ENCODE results near the gene IMPACT.

IMPACT gene, protein sequence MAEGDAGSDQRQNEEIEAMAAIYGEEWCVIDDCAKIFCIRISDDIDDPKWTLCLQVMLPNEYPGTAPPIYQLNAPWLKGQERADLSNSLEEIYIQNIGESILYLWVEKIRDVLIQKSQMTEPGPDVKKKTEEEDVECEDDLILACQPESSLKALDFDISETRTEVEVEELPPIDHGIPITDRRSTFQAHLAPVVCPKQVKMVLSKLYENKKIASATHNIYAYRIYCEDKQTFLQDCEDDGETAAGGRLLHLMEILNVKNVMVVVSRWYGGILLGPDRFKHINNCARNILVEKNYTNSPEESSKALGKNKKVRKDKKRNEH

DNA sequence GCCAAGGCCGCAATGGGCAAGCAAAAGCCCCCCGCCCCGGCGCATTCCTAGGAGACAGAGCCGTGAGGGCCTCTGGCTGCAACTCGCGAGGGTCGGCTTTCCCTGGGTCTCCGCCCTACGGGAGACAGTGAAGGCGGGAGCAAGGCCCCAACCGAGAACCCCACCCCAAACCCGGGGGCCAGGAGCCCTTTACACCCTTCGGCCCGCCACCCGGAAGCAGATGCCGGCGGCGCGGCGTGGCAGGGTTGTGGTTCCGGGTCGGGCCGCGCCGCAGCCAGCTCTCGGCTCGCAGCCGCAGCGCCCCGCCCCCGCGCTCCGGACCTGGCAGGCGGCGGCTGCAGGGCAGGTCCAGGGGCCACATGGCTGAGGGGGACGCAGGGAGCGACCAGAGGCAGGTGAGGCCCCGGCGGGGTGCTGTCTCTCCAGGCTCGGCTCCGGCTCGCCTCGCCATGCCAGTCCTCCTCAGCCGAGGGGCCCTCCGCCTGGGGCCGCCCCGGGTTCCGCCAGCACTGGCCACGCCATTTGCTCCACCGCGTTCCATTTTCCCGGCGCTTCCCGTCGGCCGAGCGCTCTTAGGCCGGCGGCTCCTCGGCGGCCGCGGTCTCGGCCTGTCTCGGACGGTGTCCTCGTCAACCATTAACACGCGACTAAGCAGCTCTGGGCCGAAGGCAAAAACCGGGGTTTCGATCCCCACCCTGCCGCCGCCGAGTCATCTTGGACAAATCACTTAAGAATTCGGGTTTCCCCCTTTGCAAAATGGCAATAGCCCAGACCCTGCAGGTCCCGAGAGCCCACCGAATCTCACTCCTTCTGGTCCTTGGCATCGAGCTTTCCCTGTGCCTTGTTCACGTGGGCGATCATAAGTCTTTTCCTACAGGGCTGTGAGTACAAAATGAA is at the start of gene IMPACT:
Gene IMPACT (plus strand): TSS at position 273 of the 897 bp plus-strand sequence. CDS start 87 bp downstream, at position 360.
- peak; percentile 70 for DNase-seq

DNA sequence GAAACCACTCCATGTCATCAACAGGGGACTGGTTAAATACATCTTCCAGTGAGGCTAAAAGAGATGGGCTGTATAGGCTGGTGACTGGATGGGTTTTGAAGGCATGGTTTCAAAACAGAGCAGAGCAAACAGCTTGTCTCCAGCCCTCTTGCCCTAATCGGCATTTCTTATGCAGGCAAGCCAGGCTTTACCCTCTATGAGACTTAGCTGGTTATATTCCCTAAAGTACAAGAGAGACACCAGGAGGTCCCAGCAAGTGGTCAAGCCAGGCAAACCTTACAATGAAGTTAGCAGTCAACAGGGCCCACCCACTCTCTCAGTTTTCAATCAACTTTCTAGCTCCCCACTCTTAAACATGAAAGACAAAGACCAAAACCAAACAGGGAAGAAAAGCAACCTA is 47.9 kb upstream of the IMPACT start:
- no peak for DNase-seq

DNA sequence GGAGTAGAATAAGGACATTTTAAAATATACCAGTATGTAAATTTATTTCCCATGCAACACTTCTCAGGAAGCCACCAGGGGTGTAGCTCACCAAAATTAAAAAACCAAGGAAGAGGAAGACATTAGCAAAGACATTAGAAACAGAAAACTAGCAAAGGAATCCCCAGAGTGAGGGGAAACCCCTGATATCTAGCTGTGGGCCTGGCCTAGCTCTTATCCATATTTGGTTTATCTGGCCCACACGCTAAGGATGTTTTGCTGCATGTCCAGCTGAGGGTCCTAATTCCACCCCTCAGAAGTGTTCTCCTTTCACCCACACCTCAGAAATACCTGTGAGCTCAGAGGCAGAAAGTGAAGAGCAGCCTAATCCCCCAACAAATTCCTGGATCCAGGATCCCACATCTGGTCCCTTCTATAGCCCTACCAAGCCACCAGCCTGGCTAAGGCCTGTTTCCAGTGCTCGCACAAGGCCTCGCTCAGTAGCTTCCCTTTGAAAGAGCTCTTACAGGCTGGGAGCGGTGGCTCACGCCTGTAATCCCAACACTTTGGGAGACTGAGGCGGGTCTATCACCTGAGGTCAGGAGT is 46.2 kb upstream of the IMPACT start:
- no peak for DNase-seq

DNA sequence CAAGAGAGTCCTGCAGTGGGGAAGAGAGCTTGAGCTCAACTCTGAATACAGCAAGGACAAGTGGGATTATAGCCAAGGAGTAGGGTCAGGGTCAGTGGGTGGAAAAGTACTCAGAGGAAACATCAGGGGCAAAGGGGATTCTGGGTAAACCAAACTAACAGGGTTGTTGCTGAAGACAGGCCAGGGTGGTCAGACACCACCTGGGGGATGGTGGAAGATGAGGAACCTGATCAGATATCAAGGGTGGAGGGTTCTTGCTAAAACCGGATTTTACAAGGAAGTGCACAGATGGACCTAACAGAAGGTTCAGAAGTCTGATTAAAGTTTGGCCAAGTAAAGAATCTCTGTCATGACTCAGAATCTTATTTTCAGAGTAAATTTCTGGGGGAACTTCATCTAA is 45.3 kb upstream of the IMPACT start:
- DNase-seq: no peak

GRCh38 chr18:24386681-24387080 is 39.8 kb upstream of the IMPACT start:
- DNase-seq: peak; percentile 85

DNA sequence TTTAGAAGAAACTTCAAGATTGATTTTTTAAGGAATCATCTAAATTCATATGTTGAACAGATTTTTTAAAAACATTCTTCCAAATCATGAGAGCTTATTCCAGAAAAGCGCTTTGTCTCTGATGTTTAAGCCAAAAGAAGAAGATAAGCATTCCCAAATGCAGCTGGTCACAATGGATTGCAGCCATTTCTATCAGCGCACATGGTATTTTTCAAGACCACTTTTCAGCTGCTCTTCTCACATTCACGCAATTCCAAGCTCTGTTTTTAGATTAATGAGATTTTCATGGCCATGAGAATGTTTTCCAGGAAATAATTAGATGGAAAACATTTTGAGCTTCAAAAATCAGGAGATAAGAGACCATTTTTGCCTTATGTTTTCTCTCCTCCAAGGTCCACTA is 37.5 kb upstream of the IMPACT start:
- DNase-seq: no peak

- peak; percentile 57 for DNase-seq
These were observed 31.2 kb upstream of the IMPACT start for GRCh38 chr18:24395049-24395795.

- no peak for DNase-seq
These were observed 30.3 kb upstream of the IMPACT start for GRCh38 chr18:24396082-24396633.

DNA sequence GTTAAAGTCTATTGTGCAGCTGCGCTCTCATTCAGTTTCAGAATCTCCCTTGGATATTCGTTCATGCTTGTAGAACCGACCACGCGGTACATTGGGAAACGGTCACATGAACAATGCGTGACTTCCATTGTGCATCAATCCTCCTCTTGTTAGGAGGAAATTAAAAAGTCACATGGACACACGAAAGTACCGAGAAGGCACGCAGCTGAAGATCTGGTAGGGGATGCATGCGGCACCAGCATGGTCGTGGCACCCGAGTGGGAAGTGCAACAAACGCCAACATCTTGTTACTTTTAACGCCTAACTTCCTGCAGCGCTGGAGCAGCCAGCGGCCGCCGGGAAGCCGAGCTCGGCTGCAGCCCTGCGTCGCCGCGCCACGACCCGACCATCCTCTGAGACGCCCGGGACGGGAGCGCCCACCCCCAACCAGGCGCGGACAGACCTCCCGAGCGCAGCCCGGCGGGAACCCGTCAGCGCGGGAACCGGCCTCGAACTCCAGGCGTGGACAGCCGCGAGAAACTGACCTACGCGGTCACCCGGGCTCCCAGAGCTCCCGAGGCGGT is 29.3 kb upstream of the IMPACT start:
- DNase-seq: peak; percentile 84

GRCh38 chr18:24397694-24398368 is 28.6 kb upstream of the IMPACT start, which contains the start of gene OSBPL1A:
Gene OSBPL1A (minus strand): TSS chr18:24397824. CDS start chr18:24377533, 20,291 bp downstream.
- DNase-seq: peak; percentile 96

GRCh38 chr18:24398540-24398939 is 27.9 kb upstream of the IMPACT start:
- DNase-seq: no peak

- no peak for DNase-seq
These were observed 25.9 kb upstream of the IMPACT start for GRCh38 chr18:24400587-24400986.

- no peak for DNase-seq
These were observed 24.2 kb upstream of the IMPACT start for GRCh38 chr18:24402209-24402785.

DNA sequence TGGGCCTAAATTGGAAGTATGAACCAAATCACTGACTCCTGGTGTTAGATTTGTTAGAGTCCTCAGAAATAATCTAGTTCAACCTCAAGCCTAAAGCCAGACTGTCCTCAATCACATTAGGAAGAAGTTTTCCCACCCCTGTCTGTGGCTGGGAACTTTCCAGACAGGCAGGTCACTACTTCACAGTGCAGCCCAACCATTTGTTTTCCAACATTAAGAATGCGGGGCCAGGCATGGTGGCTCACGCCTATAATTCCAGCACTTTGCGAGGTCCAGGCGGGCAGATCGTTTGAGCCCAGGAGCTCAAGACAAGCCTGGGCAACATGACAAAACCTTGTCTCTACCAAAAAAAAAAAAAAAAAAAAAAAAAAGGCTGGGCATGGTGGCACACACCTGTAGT is 23.4 kb upstream of the IMPACT start:
- DNase-seq: no peak

DNA sequence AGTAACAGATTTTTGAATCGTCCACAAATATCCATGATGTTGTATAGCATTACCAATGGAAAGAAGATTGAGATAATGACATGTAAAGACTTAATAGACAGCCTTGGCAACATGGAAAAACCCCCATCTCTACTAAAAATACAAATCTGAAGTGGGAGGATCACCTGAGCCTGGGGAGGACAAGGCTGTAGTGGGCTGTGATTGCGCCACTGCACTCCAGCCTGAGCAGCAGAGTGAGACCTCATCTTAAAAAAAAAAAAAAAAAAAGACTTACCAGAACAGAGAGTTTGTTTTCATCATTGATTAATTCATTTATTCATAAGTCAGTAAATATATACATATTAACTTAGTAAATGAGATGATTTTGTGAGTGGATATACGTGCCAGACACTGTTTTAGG is 21.9 kb upstream of the IMPACT start:
- DNase-seq: no peak

GRCh38 chr18:24408496-24408895 is 18.0 kb upstream of the IMPACT start:
- no peak for DNase-seq

GRCh38 chr18:24413148-24413547 is 13.3 kb upstream of the IMPACT start:
- DNase-seq: no peak

GRCh38 chr18:24414349-24415003 is 12.0 kb upstream of the IMPACT start:
- DNase-seq: no peak

GRCh38 chr18:24417480-24417879 is 9.0 kb upstream of the IMPACT start:
- no peak for DNase-seq

- no peak for DNase-seq
These were observed 5.9 kb upstream of the IMPACT start for GRCh38 chr18:24420551-24420950.

GRCh38 chr18:24421831-24422230 is 4.6 kb upstream of the IMPACT start:
- DNase-seq: no peak

Data from GF-D8 (cell line).